WTC11 (cell line): ENCODE results near the gene GMPR2. TPM values are rescaled to one million over a fixed set of nuclear protein-coding genes. Genes with fewer than 3 reads are reported as not detected.

Source experiments
- ATAC-seq: fragments of 200-7000 bp; cut with Tn5 transposase; 2 replicates; pipeline ENCODE4 v1.10.0; 2021; ENCODE audit warnings: mild to moderate bottlenecking, moderate library complexity
- CTCF ChIA-PET: fragments of 300-600 bp; sonication (Branson Sonifier 250); formaldehyde crosslinking; loops from one replicate; lab custom pipeline; 2021; ENCODE audit warnings: antibody characterized with exemption; lab: Charles Lee
- POLR2A ChIA-PET: fragments of 350-600 bp; sonication (Branson Sonifier 250); formaldehyde crosslinking; loops from one replicate; lab custom pipeline; 2021; ENCODE audit warnings: antibody characterized with exemption; lab: Charles Lee
- DNase-seq: peaks from one replicate; pipeline ENCODE4 v3.0.0; 2021; ENCODE audit warnings: low spot score
- H3K27ac Mint-ChIP-seq: 2 replicates; pipeline ENCODE4 v1.8.0; 2021; ENCODE audit warnings: mixed read lengths
- H3K27me3 Mint-ChIP-seq: 2 replicates; pipeline ENCODE4 v1.8.0; 2021; ENCODE audit warnings: low read depth, mild to moderate bottlenecking, moderate library complexity, mixed read lengths
- H3K36me3 Mint-ChIP-seq: 2 replicates; pipeline ENCODE4 v1.8.0; 2021; ENCODE audit warnings: mixed read lengths
- H3K4me1 Mint-ChIP-seq: 2 replicates; pipeline ENCODE4 v1.8.0; 2022; ENCODE audit warnings: mixed read lengths
- H3K4me3 Mint-ChIP-seq: 2 replicates; pipeline ENCODE4 v1.8.0; 2021; ENCODE audit warnings: mild to moderate bottlenecking, moderate library complexity, mixed read lengths
- H3K9me3 Mint-ChIP-seq: 2 replicates; pipeline ENCODE4 v1.8.0; 2021; ENCODE audit warnings: mixed read lengths
- ATF6 ChIP-seq: sonication (generic); formaldehyde crosslinking; IDR thresholded peaks from 2 replicates; pipeline ENCODE4 v1.8.1; 2023; ENCODE audit warnings: mild to moderate bottlenecking, missing genetic modification reagents
- CDX4 ChIP-seq: fragments of 250-450 bp; sonication (Bioruptor Pico); IDR thresholded peaks from 2 replicates; pipeline ENCODE4 v1.9.0; 2021; ENCODE audit warnings: moderate library complexity, mild to moderate bottlenecking, inconsistent platforms, borderline replicate concordance
- CREB1 ChIP-seq: sonication (generic); formaldehyde crosslinking; IDR thresholded peaks from 2 replicates; pipeline ENCODE4 v1.8.0; 2023; ENCODE audit warnings: mild to moderate bottlenecking, missing genetic modification reagents
- ERG ChIP-seq: fragments of 250-450 bp; sonication (Bioruptor Pico); IDR thresholded peaks from 2 replicates; pipeline ENCODE4 v1.8.0; 2021; ENCODE audit warnings: mild to moderate bottlenecking
- FOXJ3 ChIP-seq: sonication (generic); formaldehyde crosslinking; IDR thresholded peaks from 2 replicates; pipeline ENCODE4 v1.9.0; 2021; ENCODE audit warnings: missing genetic modification reagents, mild to moderate bottlenecking, borderline replicate concordance
- JUN ChIP-seq: sonication (generic); formaldehyde crosslinking; IDR thresholded peaks from 2 replicates; pipeline ENCODE4 v1.8.0; 2023; ENCODE audit warnings: mild to moderate bottlenecking, missing genetic modification reagents
- RELA ChIP-seq: sonication (generic); formaldehyde crosslinking; IDR thresholded peaks from 2 replicates; pipeline ENCODE4 v1.8.1; 2022; ENCODE audit warnings: missing genetic modification reagents, mild to moderate bottlenecking, borderline replicate concordance
- SMAD3 ChIP-seq: sonication (generic); formaldehyde crosslinking; IDR thresholded peaks from 2 replicates; pipeline ENCODE4 v1.8.0; 2022; ENCODE audit warnings: missing genetic modification reagents, mild to moderate bottlenecking, borderline replicate concordance
- SOX15 ChIP-seq: fragments of 250-450 bp; sonication (Bioruptor Pico); IDR thresholded peaks from 2 replicates; pipeline ENCODE4 v1.9.0; 2021; ENCODE audit warnings: mild to moderate bottlenecking
- STAT6 ChIP-seq: sonication (generic); formaldehyde crosslinking; conservative IDR thresholded peaks from 2 replicates; pipeline ENCODE4 v1.8.1; 2023; ENCODE audit warnings: mild to moderate bottlenecking, low read depth, missing genetic modification reagents, moderate library complexity
- ZNF219 ChIP-seq: sonication (generic); formaldehyde crosslinking; IDR thresholded peaks from 2 replicates; pipeline ENCODE4 v1.8.0; 2023; ENCODE audit warnings: missing genetic modification reagents, mild to moderate bottlenecking, borderline replicate concordance
- total RNA-seq: library from RNA; stranded (reverse); gene quantifications from 3 replicates; pipeline ENCODE4 v1.2.3, GENCODE V29; 2021
- TF ChIP-seq, protein P1 (sequence below): sonication (generic); formaldehyde crosslinking; IDR thresholded peaks from 2 replicates; pipeline ENCODE4 v1.8.0; 2022; ENCODE audit warnings: mild to moderate bottlenecking, missing genetic modification reagents
- TF ChIP-seq, protein P2 (sequence below): fragments of 250-450 bp; sonication (Bioruptor Pico); IDR thresholded peaks from 2 replicates; pipeline ENCODE4 v1.9.0; 2021; ENCODE audit warnings: mild to moderate bottlenecking
- TF ChIP-seq, protein P3 (sequence below): fragments of 200-600 bp; IDR thresholded peaks from 2 replicates; pipeline ENCODE4 v1.8.0; 2022; ENCODE audit warnings: antibody characterized with exemption
- TF ChIP-seq, protein P4 (sequence below): sonication (generic); formaldehyde crosslinking; IDR thresholded peaks from 2 replicates; pipeline ENCODE4 v1.8.0; 2022; ENCODE audit warnings: missing genetic modification reagents
- TF ChIP-seq, protein P5 (sequence below): sonication (generic); formaldehyde crosslinking; IDR thresholded peaks from 2 replicates; pipeline ENCODE4 v1.8.1; 2023; ENCODE audit warnings: mild to moderate bottlenecking, moderate library complexity, missing genetic modification reagents

GMPR2 gene
- total RNA-seq, 1 experiment from 2014 or later: 82.3 TPM

DNA sequence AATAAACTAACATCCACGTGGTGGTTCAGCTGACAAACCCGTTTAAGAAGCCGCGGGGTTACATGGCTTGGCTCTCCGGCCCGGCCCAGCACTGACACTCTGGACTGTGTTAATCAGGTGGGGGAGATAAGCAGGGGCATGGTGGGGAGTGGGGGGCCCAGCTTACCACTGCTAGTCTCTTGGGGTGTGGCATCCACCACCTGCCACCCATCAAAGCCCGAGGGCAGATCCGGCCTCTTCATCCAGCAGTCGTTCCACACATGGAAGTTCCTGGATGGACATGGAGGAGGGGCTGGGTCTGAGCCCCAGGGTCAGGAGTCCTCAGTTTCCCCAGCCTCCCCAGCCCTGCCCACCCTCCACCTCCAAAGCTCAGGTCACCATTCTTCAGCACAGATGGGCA is 25.4 kb downstream of the GMPR2 start:
- POLR2A ChIA-PET: no interaction called here
- no peaks in the 10 kb centered on the region for H3K4me1 Mint-ChIP-seq
- H3K4me3 Mint-ChIP-seq: no peak overlapping the region
- no peaks in the 10 kb centered on the region for H3K9me3 Mint-ChIP-seq
- DNase-seq (no peak), ATAC-seq (no peak)
- H3K27ac Mint-ChIP-seq: no peak overlapping the region
- H3K36me3 Mint-ChIP-seq: no peaks in the 10 kb centered on the region
- H3K27me3 Mint-ChIP-seq: no peaks in the 10 kb centered on the region; the same call in 1 of the 2 replicates
- CTCF ChIA-PET: interaction anchor here (1.7 kb wide), 1 partner anchor 50 kb away, joined by 8 read pairs; the partner anchor contains the start of gene CIDEB
- TF ChIP-seq STAT6 (CRISPR knock-in tag) (no peak), ERG (CRISPR knock-in tag) (no peak), ZNF219 (no peak), FOXJ3 (CRISPR knock-in tag) (no peak), JUN (CRISPR knock-in tag) (no peak), SMAD3 (CRISPR knock-in tag) (no peak), ATF6 (no peak), RELA (CRISPR knock-in tag) (no peak), CREB1 (CRISPR knock-in tag) (no peak), CDX4 (CRISPR knock-in tag) (no peak), SOX15 (CRISPR knock-in tag) (no peak)
- TF ChIP-seq, protein P1, sequence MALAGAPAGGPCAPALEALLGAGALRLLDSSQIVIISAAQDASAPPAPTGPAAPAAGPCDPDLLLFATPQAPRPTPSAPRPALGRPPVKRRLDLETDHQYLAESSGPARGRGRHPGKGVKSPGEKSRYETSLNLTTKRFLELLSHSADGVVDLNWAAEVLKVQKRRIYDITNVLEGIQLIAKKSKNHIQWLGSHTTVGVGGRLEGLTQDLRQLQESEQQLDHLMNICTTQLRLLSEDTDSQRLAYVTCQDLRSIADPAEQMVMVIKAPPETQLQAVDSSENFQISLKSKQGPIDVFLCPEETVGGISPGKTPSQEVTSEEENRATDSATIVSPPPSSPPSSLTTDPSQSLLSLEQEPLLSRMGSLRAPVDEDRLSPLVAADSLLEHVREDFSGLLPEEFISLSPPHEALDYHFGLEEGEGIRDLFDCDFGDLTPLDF (CRISPR knock-in tag): no peak
- TF ChIP-seq, protein P2, sequence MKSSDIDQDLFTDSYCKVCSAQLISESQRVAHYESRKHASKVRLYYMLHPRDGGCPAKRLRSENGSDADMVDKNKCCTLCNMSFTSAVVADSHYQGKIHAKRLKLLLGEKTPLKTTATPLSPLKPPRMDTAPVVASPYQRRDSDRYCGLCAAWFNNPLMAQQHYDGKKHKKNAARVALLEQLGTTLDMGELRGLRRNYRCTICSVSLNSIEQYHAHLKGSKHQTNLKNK (CRISPR knock-in tag): no peak
- TF ChIP-seq, protein P3, sequence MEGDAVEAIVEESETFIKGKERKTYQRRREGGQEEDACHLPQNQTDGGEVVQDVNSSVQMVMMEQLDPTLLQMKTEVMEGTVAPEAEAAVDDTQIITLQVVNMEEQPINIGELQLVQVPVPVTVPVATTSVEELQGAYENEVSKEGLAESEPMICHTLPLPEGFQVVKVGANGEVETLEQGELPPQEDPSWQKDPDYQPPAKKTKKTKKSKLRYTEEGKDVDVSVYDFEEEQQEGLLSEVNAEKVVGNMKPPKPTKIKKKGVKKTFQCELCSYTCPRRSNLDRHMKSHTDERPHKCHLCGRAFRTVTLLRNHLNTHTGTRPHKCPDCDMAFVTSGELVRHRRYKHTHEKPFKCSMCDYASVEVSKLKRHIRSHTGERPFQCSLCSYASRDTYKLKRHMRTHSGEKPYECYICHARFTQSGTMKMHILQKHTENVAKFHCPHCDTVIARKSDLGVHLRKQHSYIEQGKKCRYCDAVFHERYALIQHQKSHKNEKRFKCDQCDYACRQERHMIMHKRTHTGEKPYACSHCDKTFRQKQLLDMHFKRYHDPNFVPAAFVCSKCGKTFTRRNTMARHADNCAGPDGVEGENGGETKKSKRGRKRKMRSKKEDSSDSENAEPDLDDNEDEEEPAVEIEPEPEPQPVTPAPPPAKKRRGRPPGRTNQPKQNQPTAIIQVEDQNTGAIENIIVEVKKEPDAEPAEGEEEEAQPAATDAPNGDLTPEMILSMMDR: no peak
- TF ChIP-seq, protein P4, sequence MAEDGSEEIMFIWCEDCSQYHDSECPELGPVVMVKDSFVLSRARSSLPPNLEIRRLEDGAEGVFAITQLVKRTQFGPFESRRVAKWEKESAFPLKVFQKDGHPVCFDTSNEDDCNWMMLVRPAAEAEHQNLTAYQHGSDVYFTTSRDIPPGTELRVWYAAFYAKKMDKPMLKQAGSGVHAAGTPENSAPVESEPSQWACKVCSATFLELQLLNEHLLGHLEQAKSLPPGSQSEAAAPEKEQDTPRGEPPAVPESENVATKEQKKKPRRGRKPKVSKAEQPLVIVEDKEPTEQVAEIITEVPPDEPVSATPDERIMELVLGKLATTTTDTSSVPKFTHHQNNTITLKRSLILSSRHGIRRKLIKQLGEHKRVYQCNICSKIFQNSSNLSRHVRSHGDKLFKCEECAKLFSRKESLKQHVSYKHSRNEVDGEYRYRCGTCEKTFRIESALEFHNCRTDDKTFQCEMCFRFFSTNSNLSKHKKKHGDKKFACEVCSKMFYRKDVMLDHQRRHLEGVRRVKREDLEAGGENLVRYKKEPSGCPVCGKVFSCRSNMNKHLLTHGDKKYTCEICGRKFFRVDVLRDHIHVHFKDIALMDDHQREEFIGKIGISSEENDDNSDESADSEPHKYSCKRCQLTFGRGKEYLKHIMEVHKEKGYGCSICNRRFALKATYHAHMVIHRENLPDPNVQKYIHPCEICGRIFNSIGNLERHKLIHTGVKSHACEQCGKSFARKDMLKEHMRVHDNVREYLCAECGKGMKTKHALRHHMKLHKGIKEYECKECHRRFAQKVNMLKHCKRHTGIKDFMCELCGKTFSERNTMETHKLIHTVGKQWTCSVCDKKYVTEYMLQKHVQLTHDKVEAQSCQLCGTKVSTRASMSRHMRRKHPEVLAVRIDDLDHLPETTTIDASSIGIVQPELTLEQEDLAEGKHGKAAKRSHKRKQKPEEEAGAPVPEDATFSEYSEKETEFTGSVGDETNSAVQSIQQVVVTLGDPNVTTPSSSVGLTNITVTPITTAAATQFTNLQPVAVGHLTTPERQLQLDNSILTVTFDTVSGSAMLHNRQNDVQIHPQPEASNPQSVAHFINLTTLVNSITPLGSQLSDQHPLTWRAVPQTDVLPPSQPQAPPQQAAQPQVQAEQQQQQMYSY (CRISPR knock-in tag): no peak
- TF ChIP-seq, protein P5, sequence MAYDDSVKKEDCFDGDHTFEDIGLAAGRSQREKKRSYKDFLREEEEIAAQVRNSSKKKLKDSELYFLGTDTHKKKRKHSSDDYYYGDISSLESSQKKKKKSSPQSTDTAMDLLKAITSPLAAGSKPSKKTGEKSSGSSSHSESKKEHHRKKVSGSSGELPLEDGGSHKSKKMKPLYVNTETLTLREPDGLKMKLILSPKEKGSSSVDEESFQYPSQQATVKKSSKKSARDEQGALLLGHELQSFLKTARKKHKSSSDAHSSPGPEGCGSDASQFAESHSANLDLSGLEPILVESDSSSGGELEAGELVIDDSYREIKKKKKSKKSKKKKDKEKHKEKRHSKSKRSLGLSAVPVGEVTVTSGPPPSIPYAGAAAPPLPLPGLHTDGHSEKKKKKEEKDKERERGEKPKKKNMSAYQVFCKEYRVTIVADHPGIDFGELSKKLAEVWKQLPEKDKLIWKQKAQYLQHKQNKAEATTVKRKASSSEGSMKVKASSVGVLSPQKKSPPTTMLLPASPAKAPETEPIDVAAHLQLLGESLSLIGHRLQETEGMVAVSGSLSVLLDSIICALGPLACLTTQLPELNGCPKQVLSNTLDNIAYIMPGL (CRISPR knock-in tag): no peak
